NCI-H748 treated with DMSO at 0.1 percent for 48 hours (cell line): ENCODE measurements around the gene CCL28.

Experiments used
- DNase-seq: peaks from one replicate; lab custom pipeline; 2025; lab: John Stamatoyannopoulos, UW

CCL28 gene

GRCh38 chr5:43357878-43358281 is 54.3 kb downstream of the CCL28 start:
- DNase-seq: no peak

DNA sequence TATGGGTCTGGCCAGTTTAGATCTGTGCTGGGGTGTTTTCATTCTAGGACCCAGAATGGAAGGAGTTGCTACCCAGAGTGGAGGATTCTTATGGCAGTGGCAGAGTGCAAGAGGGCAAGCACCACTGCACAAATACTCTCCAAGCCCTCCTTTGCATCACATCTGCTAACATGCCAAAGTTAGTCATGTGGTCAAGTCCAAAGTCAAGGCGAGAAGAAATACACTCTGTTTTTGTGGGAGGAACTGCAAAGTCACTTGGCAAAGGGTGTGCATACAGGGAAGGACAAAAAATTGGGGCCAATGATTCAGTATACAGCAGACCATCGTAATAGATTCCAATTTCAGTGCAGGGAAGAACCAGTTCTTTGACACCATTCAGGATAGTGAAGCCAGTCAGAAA is 55.1 kb downstream of the CCL28 start:
- no peak for DNase-seq

- no peak for DNase-seq
Measured at GRCh38 chr5:43354774-43355173, 57.4 kb downstream of the CCL28 start.

DNA sequence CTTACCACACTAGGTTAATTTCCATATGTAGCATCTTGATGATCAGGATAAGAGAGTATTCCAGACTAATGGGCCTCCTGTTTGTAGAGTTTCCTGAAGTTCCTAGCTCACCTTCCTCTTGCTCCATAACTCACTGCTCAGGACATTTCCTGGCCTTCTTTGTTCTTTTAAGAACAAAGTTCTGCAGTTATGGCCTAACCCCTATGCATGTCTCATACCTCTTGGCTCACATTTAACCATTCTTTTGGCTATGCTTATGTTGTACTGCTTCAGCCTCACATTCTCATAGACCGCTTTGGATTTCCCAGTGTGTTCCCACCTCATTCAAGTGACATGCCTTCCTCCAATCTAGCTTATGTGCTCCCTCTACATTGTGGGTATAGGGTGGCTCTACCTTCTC is 58.5 kb downstream of the CCL28 start:
- no peak for DNase-seq

GRCh38 chr5:43352915-43353314 is 59.3 kb downstream of the CCL28 start:
- DNase-seq: no peak

- no peak for DNase-seq
Measured at GRCh38 chr5:43352131-43352530, 60.1 kb downstream of the CCL28 start.

DNA sequence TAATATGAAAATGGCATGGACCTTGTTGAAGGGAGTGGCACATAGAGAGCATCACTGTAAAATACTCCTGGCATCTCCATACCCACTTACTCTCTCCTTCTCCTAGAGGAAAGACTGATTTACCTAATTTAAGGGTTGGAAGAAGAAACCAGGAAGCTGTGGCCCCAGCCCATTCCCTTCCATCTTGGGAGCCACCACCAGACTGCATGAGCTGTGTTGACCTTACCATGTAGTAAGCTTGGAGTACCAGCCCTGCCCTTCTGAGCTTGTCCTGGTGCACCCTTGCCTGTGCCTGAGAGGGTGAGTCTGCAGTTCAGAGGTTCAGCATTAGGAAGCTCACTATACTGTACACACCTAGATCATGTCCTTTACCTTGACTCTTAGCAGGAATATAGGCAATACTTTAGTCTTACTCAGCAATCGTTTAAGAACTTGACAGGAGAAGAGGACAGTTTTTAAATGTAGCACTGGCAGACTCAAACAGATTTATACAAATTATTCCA is 63.3 kb downstream of the CCL28 start:
- DNase-seq: no peak

GRCh38 chr5:43348207-43348606 is 64.0 kb downstream of the CCL28 start:
- DNase-seq: no peak

- DNase-seq: no peak
Measured at GRCh38 chr5:43338862-43339261, 73.3 kb downstream of the CCL28 start.

DNA sequence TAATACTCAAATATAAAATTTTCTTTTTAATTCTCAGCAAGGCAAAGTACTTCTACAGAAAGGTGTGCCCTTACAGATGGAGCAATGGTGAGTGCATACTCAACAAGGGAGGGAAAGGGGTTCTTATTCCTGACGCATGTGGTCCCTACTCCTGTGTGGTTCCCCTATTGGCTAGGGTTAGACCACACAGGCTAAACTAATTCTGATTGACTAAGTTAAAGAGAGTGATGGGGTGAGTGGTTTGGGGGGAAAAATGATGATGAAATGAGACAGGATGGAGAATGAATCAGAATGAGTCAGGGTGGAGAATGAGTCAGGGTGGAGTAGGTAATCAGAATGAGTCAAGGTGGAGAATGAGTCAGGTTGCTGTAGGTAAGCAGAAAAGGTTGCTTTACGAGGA is 76.0 kb downstream of the CCL28 start:
- DNase-seq: no peak

DNA sequence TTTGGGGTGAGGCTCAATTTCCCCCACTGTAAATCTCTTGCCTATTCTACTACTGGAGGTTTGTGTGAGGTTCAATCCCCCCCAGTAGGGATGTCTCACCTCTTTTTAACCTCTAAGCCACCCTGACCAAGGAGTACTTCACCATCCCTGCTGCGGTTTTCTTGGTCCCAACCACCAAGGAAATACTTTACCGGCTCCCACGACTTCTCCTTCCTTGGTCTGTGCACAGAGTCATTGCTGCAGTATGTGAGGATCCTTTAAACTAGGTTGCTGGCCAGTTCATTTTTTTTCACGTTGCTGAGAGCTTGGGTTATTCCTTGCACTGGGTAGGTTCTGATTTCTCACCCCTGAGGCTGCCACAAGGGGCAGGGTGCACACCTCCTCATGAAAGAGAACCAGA is 76.5 kb downstream of the CCL28 start:
- DNase-seq: no peak

- DNase-seq: no peak
Measured at GRCh38 chr5:43332401-43332800, 79.8 kb downstream of the CCL28 start.
